Neuronal stem cell (in vitro differentiated cells): ENCODE measurements around the gene KIF15.

Source experiments
- DNase-seq: peaks from one replicate; pipeline ENCODE4 v3.0.0-alpha.2; 2013; ENCODE audit warnings: low spot score
- H2AFZ ChIP-seq: one replicate; pipeline ENCODE4 v1.6.1; 2013; ENCODE audit warnings: mild to moderate bottlenecking, low read length, inconsistent platforms
- H2AK5ac ChIP-seq: 2 replicates; pipeline ENCODE4 v1.6.1; 2013; ENCODE audit warnings: low read depth, mild to moderate bottlenecking, inconsistent platforms, low read length, moderate library complexity, mixed read lengths
- H2BK120ac ChIP-seq: 2 replicates; pipeline ENCODE4 v1.6.1; 2013; ENCODE audit warnings: low read depth, mild to moderate bottlenecking, inconsistent platforms, low read length, moderate library complexity, mixed read lengths
- H2BK12ac ChIP-seq: one replicate; pipeline ENCODE4 v1.6.1; 2013; ENCODE audit warnings: low read length, inconsistent platforms
- H2BK15ac ChIP-seq: 2 replicates; pipeline ENCODE4 v1.6.1; 2013; ENCODE audit warnings: mild to moderate bottlenecking, low read length, inconsistent platforms, mixed read lengths
- H2BK5ac ChIP-seq: one replicate; pipeline ENCODE4 v1.6.1; 2013; ENCODE audit warnings: inconsistent platforms, mild to moderate bottlenecking, low read length, moderate library complexity
- H3K14ac ChIP-seq: one replicate; pipeline ENCODE4 v1.6.1; 2013; ENCODE audit warnings: low read length, inconsistent platforms
- H3K18ac ChIP-seq: 2 replicates; pipeline ENCODE4 v1.6.1; 2013; ENCODE audit warnings: low read length, inconsistent platforms
- H3K23ac ChIP-seq: 2 replicates; pipeline ENCODE4 v1.6.1; 2013; ENCODE audit warnings: low read depth, mild to moderate bottlenecking, mixed read lengths, low read length, inconsistent platforms; ENCODE audit not compliant: poor library complexity
- H3K27ac ChIP-seq: replicated peaks from 3 replicates; pipeline ENCODE4 v1.5.1; 2013; ENCODE audit warnings: low read length, inconsistent platforms
- H3K27me3 ChIP-seq, 3 experiments: 2 replicates each; pipeline ENCODE4 v1.6.1; 2013; ENCODE audit warnings: low read length in 3 of 3, mild to moderate bottlenecking in 2 of 3, inconsistent platforms in 1 of 3, low read depth in 1 of 3, mixed read lengths in 1 of 3, moderate library complexity in 1 of 3; ENCODE audit not compliant: control insufficient read depth in 3 of 3, insufficient read depth in 3 of 3
- H3K36me3 ChIP-seq, 2 donors: replicated peaks in 1 of 2; 2 replicates each; pipeline ENCODE4 v1.6.1; 2013; ENCODE audit warnings: low read length in 2 of 2; ENCODE audit not compliant: control insufficient read depth in 2 of 2, insufficient read depth in 2 of 2
- H3K4ac ChIP-seq: 2 replicates; pipeline ENCODE4 v1.6.1; 2013; ENCODE audit warnings: inconsistent platforms, mild to moderate bottlenecking, low read length, moderate library complexity
- H3K4me1 ChIP-seq, 2 donors: 1 replicate in 1 of 2; 2 replicates in 1 of 2; pipeline ENCODE4 v1.6.1; 2013; ENCODE audit warnings: low read length in 2 of 2, low read depth in 1 of 2; ENCODE audit not compliant: control insufficient read depth in 2 of 2, insufficient read depth in 1 of 2
- H3K4me2 ChIP-seq: one replicate; pipeline ENCODE4 v1.6.1; 2013; ENCODE audit warnings: mild to moderate bottlenecking, low read length, inconsistent platforms; ENCODE audit not compliant: insufficient read depth, poor library complexity, severe bottlenecking
- H3K4me3 ChIP-seq, 2 donors: 2 replicates each; pipeline ENCODE4 v1.5.1; 2013; ENCODE audit warnings: low read length in 2 of 2, mild to moderate bottlenecking in 2 of 2, inconsistent platforms in 1 of 2, moderate library complexity in 1 of 2
- H3K79me1 ChIP-seq: one replicate; pipeline ENCODE4 v1.6.1; 2013; ENCODE audit warnings: low read depth, mild to moderate bottlenecking, inconsistent platforms, low read length, moderate library complexity
- H3K9ac ChIP-seq: one replicate; pipeline ENCODE4 v1.6.1; 2013; ENCODE audit warnings: mild to moderate bottlenecking, low read depth, low read length, inconsistent platforms; ENCODE audit not compliant: poor library complexity
- H3K9me3 ChIP-seq, 2 donors: replicated peaks in 1 of 2; 2 replicates each; pipeline versions ENCODE3 to v1.6.1; 2013; ENCODE audit warnings: low read length in 2 of 2, mild to moderate bottlenecking in 2 of 2, inconsistent platforms in 1 of 2, low read depth in 1 of 2, mixed read lengths in 1 of 2, moderate library complexity in 1 of 2; ENCODE audit not compliant: control insufficient read depth in 2 of 2, insufficient read depth in 1 of 2
- H4K8ac ChIP-seq: one replicate; pipeline ENCODE4 v1.6.1; 2013; ENCODE audit warnings: low read depth, mild to moderate bottlenecking, inconsistent platforms, low read length, moderate library complexity
- H4K91ac ChIP-seq: one replicate; pipeline ENCODE4 v1.6.1; 2013; ENCODE audit warnings: low read length, low read depth, mild to moderate bottlenecking, inconsistent platforms; ENCODE audit not compliant: poor library complexity
- WGBS, 2 donors: extraction: QIAGEN DNeasy Blood & Tissue Kit; methylation state at CpG; one replicate each; pipeline ENCODE4 v1.1.7; 2013; ENCODE audit warnings: missing lambda C conversion rate in 2 of 2, mixed read lengths in 1 of 2; ENCODE audit not compliant: insufficient read length in 2 of 2, insufficient replicate concordance in 1 of 2; ENCODE audit errors: extremely low coverage in 2 of 2; 5-methylcytosine and 5-hydroxymethylcytosine counted together

KIF15 gene

GRCh38 chr3:44896440-44896839 is 134.8 kb downstream of the KIF15 start:
- Histone ChIP-seq H3K4ac (no peak overlapping the region), H3K9me3 (no peaks in the 10 kb centered on the region), H3K79me1 (no peaks in the 10 kb centered on the region), H2BK12ac (no peak overlapping the region), H3K4me2 (no peak overlapping the region), H3K4me3 (no peak overlapping the region), H3K36me3 (no peaks in the 10 kb centered on the region), H3K9ac (peak overlapping the region; percentile 38), H3K27me3 (no peaks in the 10 kb centered on the region), H2AK5ac (no peak overlapping the region), H4K91ac (no peak overlapping the region), H3K14ac (no peak overlapping the region), H2BK120ac (no peak overlapping the region), H3K4me1 (peaks cover 15 to 16% of the 10 kb centered on the region in 2 donors), H3K23ac (no peak overlapping the region), H3K27ac (no peak overlapping the region), H3K18ac (no peak overlapping the region), H2AFZ (no peak overlapping the region), H2BK5ac (no peak overlapping the region), H2BK15ac (no peak overlapping the region), H4K8ac (no peak overlapping the region)
- DNase-seq = no peak
- no CpG with 5 or more reads among the region's 2 CpGs for WGBS, 2 donors

GRCh38 chr3:44899683-44900367 is 138.2 kb downstream of the KIF15 start:
- Histone ChIP-seq H2BK12ac (no peak overlapping the region), H2AFZ (peak overlapping the region; percentile 82), H4K91ac (peak overlapping the region; percentile 44), H3K4me1 (peaks cover 12 to 15% of the 10 kb centered on the region in 2 donors), H4K8ac (no peak overlapping the region), H3K23ac (no peak overlapping the region), H2BK120ac (no peak overlapping the region), H3K36me3 (no peaks in the 10 kb centered on the region), H2BK15ac (no peak overlapping the region), H3K18ac (peak overlapping the region; percentile 60), H3K27me3 (no peaks in the 10 kb centered on the region), H3K14ac (no peak overlapping the region), H2BK5ac (no peak overlapping the region), H3K9ac (no peak overlapping the region), H3K4me2 (no peak overlapping the region), H3K79me1 (no peaks in the 10 kb centered on the region), H3K9me3 (no peaks in the 10 kb centered on the region), H2AK5ac (no peak overlapping the region), H3K27ac (peak overlapping the region; percentile 18), H3K4me3 (peak overlapping the region in 1 of 2 donors; percentile 5), H3K4ac (no peak overlapping the region)
- no CpG with 5 or more reads among the region's 13 CpGs for WGBS, 2 donors
- DNase-seq = no peak

GRCh38 chr3:44902628-44903027 is 141.0 kb downstream of the KIF15 start:
- Histone ChIP-seq H2AK5ac (no peak overlapping the region), H3K9ac (no peak overlapping the region), H3K36me3 (no peaks in the 10 kb centered on the region), H3K18ac (no peak overlapping the region), H2BK12ac (no peak overlapping the region), H2BK5ac (no peak overlapping the region), H3K14ac (no peak overlapping the region), H3K27ac (no peak overlapping the region), H3K27me3 (no peaks in the 10 kb centered on the region), H2BK120ac (no peak overlapping the region), H4K91ac (no peak overlapping the region), H4K8ac (no peak overlapping the region), H2AFZ (no peak overlapping the region), H3K79me1 (no peaks in the 10 kb centered on the region), H3K9me3 (peaks cover 0 to 10% of the 10 kb centered on the region in 2 donors), H2BK15ac (no peak overlapping the region), H3K4ac (no peak overlapping the region), H3K23ac (no peak overlapping the region), H3K4me1 (peaks cover 12 to 15% of the 10 kb centered on the region in 2 donors), H3K4me2 (no peak overlapping the region), H3K4me3 (no peak overlapping the region)
- no CpG with 5 or more reads among the region's 4 CpGs for WGBS, 2 donors
- DNase-seq = no peak
